GM21723 (cell line): Measurements from ENCODE around the gene AXIN2.
"Not testable (repeated sequence)": the region's sequence is repeated elsewhere in the genome, so short reads cannot be mapped to it uniquely, and the experiment has no call there.

Experiments used
- ATAC-seq: cut with Tn5 transposase; IDR thresholded peaks from one replicate; pipeline ENCODE4 v1.9.1; 2021; ENCODE audit warnings: mild to moderate bottlenecking, moderate library complexity; ENCODE audit not compliant: unreplicated experiment

AXIN2 gene

DNA sequence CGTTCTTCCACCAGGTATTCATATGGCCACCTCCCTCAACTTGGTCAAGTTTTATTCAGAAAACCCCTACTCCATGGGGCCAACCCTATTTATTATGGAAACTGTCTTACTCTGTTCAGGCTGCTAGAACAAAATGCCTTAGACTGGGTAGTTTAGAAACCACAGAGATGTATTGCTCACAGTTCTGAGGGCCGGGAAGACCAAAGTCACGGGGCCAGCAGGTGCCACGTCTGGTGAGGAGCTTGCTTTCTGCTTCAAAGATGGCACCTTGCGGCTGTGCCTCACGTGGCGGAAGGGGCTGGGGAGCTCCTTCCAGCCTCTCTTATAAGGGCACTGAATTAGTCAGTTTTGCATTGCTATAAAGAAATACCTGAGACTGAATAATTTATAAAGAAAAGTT lies 74.3 kb downstream of the AXIN2 start:
- no peak for ATAC-seq

DNA sequence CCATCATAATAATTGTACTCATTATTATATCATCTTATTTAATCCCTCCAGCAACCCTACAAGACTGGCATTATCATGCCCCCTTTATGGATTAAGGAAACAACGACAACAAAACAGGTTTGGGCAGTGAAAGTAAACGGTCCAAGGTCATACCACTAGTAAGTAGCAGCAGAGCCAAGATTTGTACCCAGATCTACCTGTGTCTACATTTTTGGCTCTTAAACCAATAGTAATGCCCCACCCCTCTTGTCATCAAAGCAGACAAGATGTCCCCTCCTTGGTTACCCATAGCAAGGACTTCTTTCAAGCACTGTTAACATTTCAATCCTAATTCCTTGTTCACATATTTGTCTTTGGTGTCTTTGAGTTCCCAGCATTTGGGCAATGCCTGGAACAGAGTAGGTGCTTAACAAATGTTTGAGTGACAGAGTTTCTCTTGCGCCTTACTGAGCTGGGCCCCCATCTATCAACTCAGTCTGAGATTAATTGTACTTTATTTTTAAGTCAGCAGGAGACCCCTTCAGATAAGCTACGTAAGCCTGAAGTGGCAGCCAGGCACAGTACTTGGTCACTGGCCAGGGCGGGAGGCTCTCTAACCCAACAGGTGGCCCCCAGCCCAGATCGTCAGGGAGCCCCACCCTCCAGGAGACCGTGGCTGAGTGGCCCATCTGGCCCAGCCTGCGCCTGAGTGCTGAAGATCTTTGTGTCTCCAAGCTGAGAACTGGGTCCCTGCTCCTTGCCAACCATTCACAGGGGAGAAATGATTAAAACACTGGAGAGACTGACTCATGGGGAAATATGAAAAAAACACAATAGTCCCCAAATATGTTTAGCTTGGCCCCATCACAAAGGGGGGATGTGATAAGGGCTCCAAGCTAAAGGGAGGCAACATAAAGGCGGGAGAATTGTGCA lies 75.8 kb downstream of the AXIN2 start:
- no peak for ATAC-seq

DNA sequence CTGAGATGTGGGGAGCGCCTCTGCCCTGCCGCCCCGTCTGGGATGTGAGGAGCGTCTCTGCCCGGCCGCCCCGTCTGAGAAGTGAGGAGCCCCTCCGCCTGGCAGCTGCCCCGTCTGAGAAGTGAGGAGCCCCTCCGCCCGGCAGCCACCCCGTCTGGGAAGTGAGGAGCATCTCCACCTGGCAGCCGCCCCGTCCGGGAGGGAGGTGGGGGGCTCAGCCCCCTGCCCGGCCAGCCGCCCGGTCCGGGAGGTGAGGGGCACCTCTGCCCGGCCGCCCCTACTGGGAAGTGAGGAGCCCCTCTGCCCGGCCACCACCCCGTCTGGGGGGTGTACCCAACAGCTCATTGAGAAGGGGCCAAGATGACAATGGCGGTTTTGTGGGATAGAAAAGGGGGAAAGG lies 77.0 kb downstream of the AXIN2 start:
- ATAC-seq, result not testable (repeated sequence)

DNA sequence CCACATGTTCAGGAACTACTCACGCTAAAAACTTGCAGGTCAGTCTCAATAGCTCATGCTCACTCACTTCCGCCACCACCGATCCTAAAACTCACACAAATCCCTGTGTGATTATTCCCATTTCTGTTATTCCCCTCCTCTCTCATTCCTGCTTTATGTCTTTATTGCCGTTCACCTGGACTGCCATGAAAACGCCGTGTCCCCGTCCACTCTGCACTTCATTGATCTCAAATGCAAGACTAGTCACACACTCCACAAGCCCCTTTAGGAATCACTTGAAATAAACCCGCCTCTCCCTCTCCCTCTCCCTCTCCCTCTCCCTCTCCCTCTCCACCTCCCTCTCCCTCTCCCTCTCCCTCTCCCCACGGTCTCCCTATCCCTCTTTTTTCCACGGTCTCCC lies 78.0 kb downstream of the AXIN2 start:
- no peak for ATAC-seq

DNA sequence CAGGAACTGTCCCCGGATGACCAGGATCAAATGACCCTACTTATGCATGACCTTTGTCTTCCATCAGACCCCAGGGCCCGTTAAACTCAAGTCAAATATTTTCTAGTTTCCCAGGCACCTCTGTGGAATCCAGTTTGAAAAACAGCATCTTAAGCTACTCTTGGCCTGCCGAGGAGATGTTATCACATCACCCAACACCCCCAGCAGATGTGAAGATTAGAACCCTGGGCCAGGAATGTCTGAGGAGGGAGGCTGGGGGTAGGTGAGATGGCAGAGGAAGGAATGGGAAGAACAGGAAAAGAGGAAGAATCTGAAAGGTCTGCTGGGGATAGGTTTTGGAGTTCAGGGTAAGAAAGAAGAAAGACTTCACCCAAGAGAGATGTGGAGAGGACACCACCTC lies 79.2 kb downstream of the AXIN2 start:
- no peak for ATAC-seq

DNA sequence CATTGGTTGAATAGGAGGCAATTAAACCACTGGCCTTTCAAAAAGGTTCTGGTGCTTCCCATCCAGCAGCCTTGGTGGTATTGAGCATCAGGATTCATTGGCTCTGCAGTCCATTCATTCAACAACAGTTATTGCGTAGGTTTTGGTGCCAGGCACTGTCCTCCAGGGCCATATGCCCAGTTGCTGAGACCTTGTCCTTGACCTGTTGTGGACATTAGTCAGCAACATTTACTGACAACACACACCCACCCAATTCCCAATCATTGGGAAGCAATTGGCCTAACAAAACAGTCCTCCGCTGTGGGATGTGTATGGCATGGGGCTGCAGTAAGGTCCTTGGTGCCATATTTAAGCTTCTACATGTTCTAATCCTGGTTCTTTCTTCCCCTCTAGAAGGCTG lies 82.2 kb downstream of the AXIN2 start:
- no peak for ATAC-seq
